H1 (cell line): Measurements from ENCODE around the gene LFNG. TPM values are rescaled to one million over a fixed set of nuclear protein-coding genes. Genes with fewer than 3 reads are reported as not detected.

Source experiments
- ASH2L ChIP-seq: fragments of 200-600, 300-600 bp; sonication (generic); IDR thresholded peaks from one replicate; pipeline ENCODE4 v1.7.1; 2017; ENCODE audit warnings: low read length
- HDAC2 ChIP-seq, 2 experiments: fragments of 300-600 bp in 1 of 2; sonication (generic) in 1 of 2; IDR thresholded peaks; 2 replicates each; pipeline ENCODE4 v1.6.1; 2011 to 2012; ENCODE audit warnings: low read depth in 2 of 2, low read length in 2 of 2, mild to moderate bottlenecking in 2 of 2, moderate library complexity in 2 of 2, borderline replicate concordance in 1 of 2, inconsistent platforms in 1 of 2
- KDM1A ChIP-seq: fragments of 200-600, 300-600 bp; sonication (generic); IDR thresholded peaks from 2 replicates; pipeline ENCODE4 v1.7.1; 2016; ENCODE audit warnings: mild to moderate bottlenecking, low read length, borderline replicate concordance
- POLR2A ChIP-seq, 2 experiments: IDR thresholded peaks; 1 replicate in 1 of 2; 2 replicates in 1 of 2; pipeline ENCODE4 v1.6.1; 2011; ENCODE audit warnings: low read depth in 2 of 2, low read length in 2 of 2, mild to moderate bottlenecking in 2 of 2; ENCODE audit errors: control extremely low read depth in 1 of 2
- SAP30 ChIP-seq: fragments of 300-600 bp; sonication (generic); IDR thresholded peaks from 2 replicates; pipeline ENCODE4 v1.7.1; 2012; ENCODE audit warnings: low read length, moderate library complexity, mild to moderate bottlenecking, inconsistent platforms; ENCODE audit not compliant: insufficient read depth, insufficient replicate concordance
- SIN3A ChIP-seq, 2 experiments: IDR thresholded peaks in 1 of 2; conservative IDR thresholded peaks in 1 of 2; 2 replicates each; pipeline ENCODE4 v1.6.1; 2011 to 2012; ENCODE audit warnings: low read length in 2 of 2, improper control_type of control experiment in 1 of 2, low read depth in 1 of 2, mild to moderate bottlenecking in 1 of 2
- SP4 ChIP-seq: IDR thresholded peaks from 2 replicates; pipeline ENCODE4 v1.6.1; 2012; ENCODE audit warnings: low read length, inconsistent platforms
- TAF7 ChIP-seq: optimal IDR thresholded peaks from 2 replicates; pipeline ENCODE3; 2011; ENCODE audit warnings: low read depth, mild to moderate bottlenecking, inconsistent platforms, low read length, moderate library complexity, borderline replicate concordance
- USF2 ChIP-seq: IDR thresholded peaks from 2 replicates; pipeline ENCODE4 v1.6.1; 2011; ENCODE audit warnings: low read length, improper control_type of control experiment
- polyA plus RNA-seq, 7 experiments: library from polyadenylated mRNA; depleted of rRNA in 3 of 7; stranded (reverse) in 5 of 7; unstranded in 2 of 7; fragments of >200 nt in 5 of 7; fragments of 200-250 nt in 2 of 7; gene quantifications; 1 replicate in 5 of 7; 2 replicates in 1 of 7; 4 replicates in 1 of 7; pipeline versions ENCODE4 v1.2.1 to v1.2.3, GENCODE V29; 2011 to 2013; ENCODE audit warnings: missing spikeins in 2 of 7, mixed read lengths in 2 of 7
- total RNA-seq: library from RNA; stranded (reverse); fragmentation: NEBNext Ultra II Directional; extraction: Animal tissue kit (Norgen Biotek cat#: 25700); gene quantifications from 2 replicates; pipeline ENCODE4 v1.2.1, GENCODE V29; 2021

The LFNG gene
- total and polyA plus RNA-seq, 2 of the 8 experiments (the other 6 are each of a cell fraction or from before 2014, with no cell fraction given) = 31.6 to 35.6 TPM

GRCh38 chr7:2545746-2546425, 26.3 kb downstream of the LFNG start (continued):
- no peak for TF ChIP-seq SAP30
- no peak for TF ChIP-seq USF2
- no peak for TF ChIP-seq POLR2A (IDR thresholded peaks at IDR 0.05; ENCODE audit: control extremely low read depth in 1 of 2, low read depth in 2 of 2, low read length in 2 of 2)
- TF ChIP-seq HDAC2 (IDR thresholded peaks at IDR 0.05; ENCODE audit: borderline replicate concordance in 1 of 2, low read depth in 2 of 2, low read length in 2 of 2) = no peak
- TF ChIP-seq ASH2L = no peak
- no peak for TF ChIP-seq SP4
- no peak for TF ChIP-seq SIN3A (conservative IDR thresholded peaks at IDR 0.05 in 1 of 2, IDR thresholded peaks at IDR 0.05 in 1 of 2; ENCODE audit: low read depth in 1 of 2, low read length in 2 of 2)
- no peak for TF ChIP-seq TAF7
- TF ChIP-seq KDM1A = no peak
